ENCODE data around the gene SETBP1.
A peak's percentile ranks its signal among the peaks of the same experiment; 100 is the strongest.

Gene SETBP1

GRCh38 chr18:44766450-44766849 lies 85.8 kb downstream of the SETBP1 start:
- peak; percentile 62 for DNase-seq

- no peak for DNase-seq
Measured at GRCh38 chr18:44767807-44768206, 87.1 kb downstream of the SETBP1 start.

- no peak for DNase-seq
Measured at GRCh38 chr18:44770641-44771040, 90.0 kb downstream of the SETBP1 start.

- no peak for DNase-seq
Measured at GRCh38 chr18:44771572-44771955, 90.9 kb downstream of the SETBP1 start.

- peak; percentile 47 for DNase-seq
Measured at GRCh38 chr18:44771956-44772917, 91.5 kb downstream of the SETBP1 start.

- no peak for DNase-seq
Measured at GRCh38 chr18:44773640-44774155, 93.0 kb downstream of the SETBP1 start.

GRCh38 chr18:44774191-44774590 lies 93.5 kb downstream of the SETBP1 start:
- no peak for DNase-seq

- DNase-seq: no peak
Measured at GRCh38 chr18:44777457-44778192, 96.9 kb downstream of the SETBP1 start.

- no peak for DNase-seq
Measured at GRCh38 chr18:44778788-44779187, 98.1 kb downstream of the SETBP1 start.

GRCh38 chr18:44779753-44780292 lies 99.1 kb downstream of the SETBP1 start:
- no peak for DNase-seq

GRCh38 chr18:44781886-44782285 lies 101.2 kb downstream of the SETBP1 start:
- DNase-seq: no peak

GRCh38 chr18:44782617-44783016 lies 101.9 kb downstream of the SETBP1 start:
- no peak for DNase-seq

GRCh38 chr18:44783371-44783770 lies 102.7 kb downstream of the SETBP1 start:
- DNase-seq: no peak

GRCh38 chr18:44786257-44786656 lies 105.6 kb downstream of the SETBP1 start:
- DNase-seq: no peak

GRCh38 chr18:44786688-44787087 lies 106.0 kb downstream of the SETBP1 start:
- DNase-seq: no peak

- no peak for DNase-seq
Measured at GRCh38 chr18:44788334-44788733, 107.6 kb downstream of the SETBP1 start.

GRCh38 chr18:44789710-44790109 lies 109.0 kb downstream of the SETBP1 start:
- DNase-seq: no peak

- DNase-seq: no peak
Measured at GRCh38 chr18:44790860-44791259, 110.2 kb downstream of the SETBP1 start.

GRCh38 chr18:44791520-44791919 lies 110.8 kb downstream of the SETBP1 start:
- DNase-seq: no peak

GRCh38 chr18:44792456-44793061 lies 111.9 kb downstream of the SETBP1 start:
- no peak for DNase-seq

- DNase-seq: no peak
Measured at GRCh38 chr18:44793194-44793593, 112.5 kb downstream of the SETBP1 start.

- no peak for DNase-seq
Measured at GRCh38 chr18:44793685-44794084, 113.0 kb downstream of the SETBP1 start.

GRCh38 chr18:44795241-44795640 lies 114.6 kb downstream of the SETBP1 start:
- no peak for DNase-seq

All from MV-4-11 (cell line).